Hepatocyte (in vitro differentiated cells): Measurements from ENCODE around the gene ANKS1B.

ENCODE experiments used
- EZH2 ChIP-seq: fragments of 200-600 bp; sonication (generic); IDR thresholded peaks from 2 replicates; pipeline ENCODE4 v1.6.1; 2016; ENCODE audit warnings: antibody characterized with exemption, mild to moderate bottlenecking, borderline replicate concordance
- EZH2phosphoT487 ChIP-seq: fragments of 200-600 bp; sonication (generic); IDR thresholded peaks from one replicate; pipeline ENCODE4 v1.6.1; 2018; ENCODE audit warnings: antibody characterized with exemption, mild to moderate bottlenecking, low read depth, moderate library complexity; ENCODE audit not compliant: unreplicated experiment, severe bottlenecking
- TF ChIP-seq, protein P1 (sequence below): fragments of 200-600 bp; sonication (generic); IDR thresholded peaks from 2 replicates; pipeline ENCODE4 v1.5.1; 2016; ENCODE audit warnings: antibody characterized with exemption, mild to moderate bottlenecking; ENCODE audit not compliant: poor library complexity

DNA sequence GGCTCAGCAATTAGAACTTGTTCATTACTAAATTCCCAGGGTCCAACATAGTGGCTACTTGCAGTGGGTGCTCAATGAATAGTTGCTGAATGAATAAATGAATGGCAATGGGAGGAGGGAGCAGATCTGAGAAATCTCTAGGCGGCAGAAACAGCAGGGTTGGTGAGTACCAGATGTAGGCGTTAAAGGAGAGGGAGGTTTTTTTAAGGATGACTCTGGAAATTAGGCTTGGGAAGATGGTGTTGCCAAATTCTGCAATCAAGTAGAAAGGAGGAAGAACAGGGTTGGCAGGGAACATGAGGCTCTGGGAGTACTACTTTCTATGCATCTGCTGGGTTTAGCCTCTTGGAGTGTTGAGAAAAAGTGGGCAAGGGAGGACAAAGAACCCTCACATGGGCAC is 1132.6 kb downstream of the ANKS1B start:
- TF ChIP-seq, protein P1, sequence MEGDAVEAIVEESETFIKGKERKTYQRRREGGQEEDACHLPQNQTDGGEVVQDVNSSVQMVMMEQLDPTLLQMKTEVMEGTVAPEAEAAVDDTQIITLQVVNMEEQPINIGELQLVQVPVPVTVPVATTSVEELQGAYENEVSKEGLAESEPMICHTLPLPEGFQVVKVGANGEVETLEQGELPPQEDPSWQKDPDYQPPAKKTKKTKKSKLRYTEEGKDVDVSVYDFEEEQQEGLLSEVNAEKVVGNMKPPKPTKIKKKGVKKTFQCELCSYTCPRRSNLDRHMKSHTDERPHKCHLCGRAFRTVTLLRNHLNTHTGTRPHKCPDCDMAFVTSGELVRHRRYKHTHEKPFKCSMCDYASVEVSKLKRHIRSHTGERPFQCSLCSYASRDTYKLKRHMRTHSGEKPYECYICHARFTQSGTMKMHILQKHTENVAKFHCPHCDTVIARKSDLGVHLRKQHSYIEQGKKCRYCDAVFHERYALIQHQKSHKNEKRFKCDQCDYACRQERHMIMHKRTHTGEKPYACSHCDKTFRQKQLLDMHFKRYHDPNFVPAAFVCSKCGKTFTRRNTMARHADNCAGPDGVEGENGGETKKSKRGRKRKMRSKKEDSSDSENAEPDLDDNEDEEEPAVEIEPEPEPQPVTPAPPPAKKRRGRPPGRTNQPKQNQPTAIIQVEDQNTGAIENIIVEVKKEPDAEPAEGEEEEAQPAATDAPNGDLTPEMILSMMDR = no peak
- no peak for TF ChIP-seq EZH2
- TF ChIP-seq EZH2phosphoT487 = no peak
